Mesodermal cell (in vitro differentiated cells): ENCODE results near the gene IFNK.

Experiments
- H3K27ac ChIP-seq: 2 replicates; pipeline ENCODE4 v1.7.0; 2013; ENCODE audit warnings: mild to moderate bottlenecking, low read depth, low read length, moderate library complexity; ENCODE audit not compliant: severe bottlenecking
- H3K36me3 ChIP-seq: 2 replicates; pipeline ENCODE4 v1.7.1; 2013; ENCODE audit warnings: mild to moderate bottlenecking, low read length, moderate library complexity; ENCODE audit not compliant: control insufficient read depth, insufficient read depth
- H3K4me1 ChIP-seq: one replicate; pipeline ENCODE4 v1.7.1; 2013; ENCODE audit warnings: mild to moderate bottlenecking, low read length; ENCODE audit not compliant: insufficient read depth, control insufficient read depth, poor library complexity, severe bottlenecking
- H3K4me3 ChIP-seq: 2 replicates; pipeline ENCODE4 v1.7.0; 2013; ENCODE audit warnings: low read length, control low read depth, mild to moderate bottlenecking; ENCODE audit not compliant: insufficient read depth, poor library complexity, severe bottlenecking; ENCODE audit errors: extremely low read depth
- H3K9me3 ChIP-seq: 2 replicates; pipeline ENCODE4 v1.7.1; 2013; ENCODE audit warnings: mild to moderate bottlenecking, low read length, moderate library complexity; ENCODE audit not compliant: control insufficient read depth
- WGBS, 2 experiments: methylation state at CpG; one replicate each; pipeline ENCODE4 v1.1.5; 2013; ENCODE audit warnings: missing lambda C conversion rate in 2 of 2; ENCODE audit not compliant: insufficient coverage in 2 of 2; 5-methylcytosine and 5-hydroxymethylcytosine counted together

IFNK gene

DNA sequence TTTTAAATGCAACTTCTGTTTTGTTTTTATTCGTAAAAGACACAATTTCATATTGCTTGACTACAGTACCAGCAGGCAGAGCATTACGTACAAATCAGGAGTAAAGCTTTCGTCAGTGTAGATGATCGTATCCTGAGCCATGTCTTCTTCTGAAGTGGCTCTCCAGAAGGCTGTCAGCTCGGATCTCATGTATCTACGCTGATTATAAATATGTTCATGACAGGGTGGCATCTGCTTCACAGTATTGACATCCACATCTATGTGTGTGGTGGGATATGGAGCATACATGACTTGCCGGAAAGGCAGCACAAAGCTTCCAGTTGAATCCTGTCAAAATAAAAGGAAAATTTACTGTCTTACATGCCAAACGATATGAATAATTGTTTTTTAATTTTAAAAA, 32.4 kb downstream of the IFNK start:
- Histone ChIP-seq H3K9me3 (no peaks in the 10 kb centered on the region), H3K4me1 (no peaks in the 10 kb centered on the region), H3K27ac (no peak overlapping the region), H3K36me3 (peaks cover 50% of the 10 kb centered on the region), H3K4me3 (no peak overlapping the region)
- 100% methylated on average over 5 of the region's 8 CpGs for WGBS, 2 experiments

DNA sequence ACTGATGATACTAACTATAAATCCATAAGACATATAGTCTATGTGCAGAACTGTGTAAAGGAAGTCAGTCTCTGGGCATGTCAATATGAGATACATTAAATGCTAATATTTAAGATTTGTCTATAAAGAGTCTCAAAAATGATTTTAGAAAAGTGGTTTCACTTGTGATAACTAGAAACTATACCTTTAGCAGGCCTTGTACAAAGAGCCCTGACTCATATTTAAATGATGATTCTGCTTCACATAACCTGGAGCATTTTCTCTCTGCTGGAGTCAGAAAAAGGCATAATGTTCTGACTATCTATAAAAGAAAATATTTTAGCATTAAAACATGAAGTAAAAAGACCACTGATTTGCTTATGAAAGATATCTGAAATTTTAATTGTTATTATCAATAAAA, 34.2 kb downstream of the IFNK start:
- peaks cover 39% of the 10 kb centered on the region for H3K36me3 ChIP-seq
- H3K9me3 ChIP-seq, result no peaks in the 10 kb centered on the region
- no peak overlapping the region for H3K27ac ChIP-seq
- H3K4me1 ChIP-seq, result no peaks in the 10 kb centered on the region
- H3K4me3 ChIP-seq, result no peak overlapping the region

GRCh38 chr9:27560457-27560856, 36.4 kb downstream of the IFNK start:
- no peak overlapping the region for H3K27ac ChIP-seq
- H3K4me3 ChIP-seq, result no peak overlapping the region
- H3K36me3 ChIP-seq, result peaks cover 25% of the 10 kb centered on the region
- H3K9me3 ChIP-seq, result no peaks in the 10 kb centered on the region
- H3K4me1 ChIP-seq, result no peaks in the 10 kb centered on the region

DNA sequence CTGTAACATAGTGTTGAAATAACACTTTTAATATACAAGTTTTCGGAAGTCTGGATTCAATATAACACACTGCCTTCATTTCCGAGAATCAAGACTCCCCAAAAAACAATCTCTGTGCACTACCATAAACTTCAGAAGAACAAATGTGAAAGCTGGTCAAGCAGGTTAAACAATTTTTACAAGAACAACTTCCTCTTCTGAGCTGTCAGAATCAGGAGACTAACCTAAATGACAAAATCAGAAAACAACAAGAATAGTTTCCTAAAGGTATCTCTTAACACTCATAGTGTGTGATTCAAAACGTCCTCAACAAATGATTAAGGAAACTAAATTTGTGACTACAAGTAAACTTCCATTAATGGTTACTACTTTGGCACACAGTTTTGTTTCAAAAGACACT, 37.6 kb downstream of the IFNK start:
- H3K4me3 ChIP-seq, result no peak overlapping the region
- no peaks in the 10 kb centered on the region for H3K4me1 ChIP-seq
- H3K36me3 ChIP-seq, result peaks cover 19% of the 10 kb centered on the region
- 90 to 100% methylated on average over 2 of the region's 3 CpGs for WGBS, 2 experiments
- no peaks in the 10 kb centered on the region for H3K9me3 ChIP-seq
- no peak overlapping the region for H3K27ac ChIP-seq

DNA sequence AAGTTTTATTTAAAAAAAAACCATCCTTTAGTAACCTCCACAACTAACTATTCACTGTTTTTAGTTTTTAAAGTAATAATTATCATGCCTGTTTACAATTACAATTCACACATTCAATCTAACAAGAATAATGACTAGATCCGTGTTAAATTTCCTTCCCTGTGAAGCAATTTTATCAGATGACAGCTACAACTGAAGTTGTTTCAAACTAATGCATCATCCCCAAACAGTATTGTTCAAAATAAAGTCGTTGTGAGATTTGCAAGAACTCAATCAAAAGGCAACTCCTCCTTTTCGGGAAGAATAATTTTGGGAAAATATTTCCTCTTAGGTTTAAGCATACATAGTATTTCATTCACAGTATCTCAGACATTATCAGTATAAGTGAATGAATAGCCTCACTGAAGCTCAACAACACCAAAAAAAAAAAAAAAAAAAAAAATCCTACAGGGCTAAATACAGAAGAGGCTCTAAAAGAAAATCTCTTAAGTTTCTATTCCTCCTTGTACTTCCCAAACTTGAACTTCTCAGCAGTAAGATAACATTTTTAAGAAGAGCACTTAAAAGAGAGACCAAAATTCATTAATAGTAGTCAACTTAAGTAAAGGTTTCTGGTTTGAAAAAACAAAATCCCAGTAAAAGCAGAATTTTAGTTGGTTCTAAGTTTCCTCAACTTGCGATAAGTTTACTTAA, 39.8 kb downstream of the IFNK start:
- no peaks in the 10 kb centered on the region for H3K9me3 ChIP-seq
- H3K4me3 ChIP-seq, result no peak overlapping the region
- no peaks in the 10 kb centered on the region for H3K4me1 ChIP-seq
- peaks cover 13% of the 10 kb centered on the region for H3K36me3 ChIP-seq
- 100% methylated on average over 1 of the region's 4 CpGs; no CpG with 5 or more reads in 1 of the 2 experiments for WGBS, 2 experiments
- no peak overlapping the region for H3K27ac ChIP-seq

GRCh38 chr9:27564670-27565069, 40.6 kb downstream of the IFNK start:
- no peaks in the 10 kb centered on the region for H3K9me3 ChIP-seq
- WGBS, 2 experiments, result no CpG with 5 or more reads among the region's 1 CpG
- H3K4me1 ChIP-seq, result no peaks in the 10 kb centered on the region
- H3K36me3 ChIP-seq, result peaks cover 13% of the 10 kb centered on the region
- no peak overlapping the region for H3K4me3 ChIP-seq
- no peak overlapping the region for H3K27ac ChIP-seq

DNA sequence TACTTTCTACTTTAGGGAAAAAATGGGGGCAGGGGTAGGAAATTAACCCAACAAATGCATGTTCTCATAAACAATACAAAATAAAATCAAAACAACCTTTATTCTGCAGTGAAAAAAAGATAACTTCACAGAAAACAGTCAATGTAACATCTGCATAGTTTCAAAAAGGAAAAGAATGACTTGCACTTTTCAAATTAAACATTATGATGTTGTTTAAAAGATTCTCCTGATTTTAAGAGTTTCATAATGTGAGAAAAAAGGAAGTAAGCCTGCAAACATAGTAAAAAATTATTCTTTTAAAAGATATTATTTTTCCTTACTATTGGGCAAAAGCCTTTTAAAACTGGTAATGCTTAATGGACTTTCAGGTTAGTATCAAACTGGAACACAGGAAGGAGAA, 41.6 kb downstream of the IFNK start:
- H3K4me1 ChIP-seq, result no peaks in the 10 kb centered on the region
- no peak overlapping the region for H3K27ac ChIP-seq
- no peak overlapping the region for H3K4me3 ChIP-seq
- no peaks in the 10 kb centered on the region for H3K9me3 ChIP-seq
- H3K36me3 ChIP-seq, result peaks cover 13% of the 10 kb centered on the region

GRCh38 chr9:27566118-27566517, 42.0 kb downstream of the IFNK start:
- no CpG with 5 or more reads among the region's 1 CpG for WGBS, 2 experiments
- Histone ChIP-seq H3K36me3 (peaks cover 10% of the 10 kb centered on the region), H3K9me3 (no peaks in the 10 kb centered on the region), H3K4me1 (no peaks in the 10 kb centered on the region), H3K4me3 (no peak overlapping the region), H3K27ac (no peak overlapping the region)

DNA sequence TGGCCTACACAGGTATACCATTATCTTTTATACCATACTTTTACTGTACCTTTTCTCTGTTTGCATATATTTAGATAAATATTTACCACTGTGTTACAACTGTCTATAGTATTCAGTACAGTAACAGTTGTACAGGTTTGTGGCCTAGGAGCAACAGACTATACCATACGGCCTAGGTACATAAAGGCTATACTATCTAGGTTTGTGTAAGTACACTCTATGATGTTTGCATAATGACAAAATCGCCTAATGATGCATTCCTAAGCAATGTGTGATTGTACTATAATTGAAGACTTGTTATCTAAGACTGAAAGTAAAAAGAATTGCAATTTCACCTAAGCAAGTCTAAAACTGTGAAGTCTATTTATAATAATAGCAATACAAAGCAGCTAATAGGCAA, 45.3 kb downstream of the IFNK start:
- Histone ChIP-seq H3K9me3 (no peaks in the 10 kb centered on the region), H3K4me3 (no peak overlapping the region), H3K4me1 (peaks cover 4% of the 10 kb centered on the region), H3K36me3 (peaks cover 5% of the 10 kb centered on the region), H3K27ac (no peak overlapping the region)
- 100% methylated on average over 1 of the region's 2 CpGs for WGBS, 2 experiments

DNA sequence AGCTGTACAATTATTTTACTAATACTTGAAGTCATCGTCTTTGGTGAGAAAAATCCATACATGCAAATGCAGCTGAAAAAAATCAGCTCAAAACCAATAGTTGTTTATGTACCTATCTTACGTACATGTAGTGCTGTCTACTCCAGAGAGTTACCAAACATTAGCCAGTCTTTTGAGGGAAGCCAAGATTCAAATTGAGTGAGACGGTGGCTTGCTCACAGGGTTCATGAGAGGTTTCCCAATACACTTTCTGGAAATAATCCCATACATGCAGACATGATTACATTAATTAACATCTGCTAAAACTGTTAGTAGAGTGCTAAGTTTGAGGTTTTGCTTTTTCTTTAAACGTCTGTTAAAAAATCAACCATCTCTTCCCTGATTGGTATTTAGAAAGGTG, 46.9 kb downstream of the IFNK start:
- H3K4me3 ChIP-seq, result no peak overlapping the region
- H3K36me3 ChIP-seq, result peaks cover 5% of the 10 kb centered on the region
- 90% methylated on average over 2 of the region's 4 CpGs; no CpG with 5 or more reads in 1 of the 2 experiments for WGBS, 2 experiments
- peaks cover 4% of the 10 kb centered on the region for H3K4me1 ChIP-seq
- no peak overlapping the region for H3K27ac ChIP-seq
- H3K9me3 ChIP-seq, result no peaks in the 10 kb centered on the region

- 88 to 90% methylated on average over 1 of the region's 3 CpGs for WGBS, 2 experiments
- Histone ChIP-seq H3K9me3 (no peaks in the 10 kb centered on the region), H3K36me3 (no peaks in the 10 kb centered on the region), H3K4me3 (peak overlapping the region; percentile 60), H3K4me1 (peaks cover 4% of the 10 kb centered on the region), H3K27ac (peak overlapping the region; percentile 17)
Observed at GRCh38 chr9:27572061-27572460, 48.0 kb downstream of the IFNK start.
